Neural progenitor cell (in vitro differentiated cells): ENCODE measurements around the gene ERMARD. TPM values are rescaled to one million over a fixed set of nuclear protein-coding genes. Genes with fewer than 3 reads are reported as not detected.

Source experiments
- DNase-seq: peaks from one replicate; pipeline ENCODE4 v3.0.0-alpha.2; 2016; ENCODE audit warnings: low spot score
- H2AFZ ChIP-seq: fragments of 200-600 bp; sonication (generic); replicated peaks from 2 replicates; pipeline ENCODE4 v1.6.1; 2016; ENCODE audit warnings: antibody characterized with exemption
- H3F3A ChIP-seq: fragments of 200-600 bp; sonication (generic); 2 replicates; pipeline ENCODE4 v1.6.1; 2016; ENCODE audit warnings: antibody characterized with exemption, low read depth
- H3K27ac ChIP-seq: fragments of 200-600 bp; sonication (generic); 2 replicates; pipeline ENCODE4 v1.5.1; 2016; ENCODE audit warnings: mild to moderate bottlenecking
- H3K27me3 ChIP-seq: fragments of 200-600 bp; sonication (generic); 2 replicates; pipeline ENCODE4 v1.6.1; 2016; ENCODE audit warnings: mild to moderate bottlenecking, moderate library complexity
- H3K36me3 ChIP-seq: fragments of 200-600 bp; sonication (generic); 2 replicates; pipeline ENCODE4 v1.5.1; 2016
- H3K4me1 ChIP-seq: fragments of 200-600 bp; sonication (generic); 2 replicates; pipeline ENCODE4 v1.6.1; 2016; ENCODE audit warnings: mixed run types
- H3K4me2 ChIP-seq: fragments of 200-600 bp; sonication (generic); 2 replicates; pipeline ENCODE4 v1.6.1; 2016
- H3K4me3 ChIP-seq: fragments of 200-600 bp; sonication (generic); 2 replicates; pipeline ENCODE4 v1.5.1; 2016
- H3K79me2 ChIP-seq: fragments of 200-600 bp; sonication (generic); 2 replicates; pipeline ENCODE4 v1.6.1; 2016; ENCODE audit warnings: low read depth
- H3K9ac ChIP-seq: fragments of 200-600 bp; sonication (generic); 2 replicates; pipeline ENCODE4 v1.6.1; 2016
- H3K9me3 ChIP-seq: fragments of 200-600 bp; sonication (generic); 2 replicates; pipeline ENCODE4 v1.5.1; 2016; ENCODE audit warnings: low read depth
- H4K20me1 ChIP-seq: fragments of 200-600 bp; sonication (generic); 2 replicates; pipeline ENCODE4 v1.6.1; 2016; ENCODE audit warnings: low read depth
- H3K27ac Mint-ChIP-seq: 3 replicates; pipeline ENCODE4 v1.8.0; 2021; ENCODE audit warnings: mixed read lengths
- H3K27me3 Mint-ChIP-seq: 2 replicates; pipeline ENCODE4 v1.8.0; 2022; ENCODE audit warnings: low read depth, mild to moderate bottlenecking, inconsistent platforms, moderate library complexity, mixed read lengths; ENCODE audit not compliant: insufficient read depth
- H3K36me3 Mint-ChIP-seq: 3 replicates; pipeline ENCODE4 v1.8.0; 2021; ENCODE audit warnings: mixed read lengths
- H3K4me1 Mint-ChIP-seq: 3 replicates; pipeline ENCODE4 v1.8.0; 2021; ENCODE audit warnings: mixed read lengths
- H3K4me3 Mint-ChIP-seq: 3 replicates; pipeline ENCODE4 v1.8.0; 2021; ENCODE audit warnings: mild to moderate bottlenecking, moderate library complexity, mixed read lengths
- H3K9me3 Mint-ChIP-seq: 3 replicates; pipeline ENCODE4 v1.8.0; 2020; ENCODE audit warnings: mixed read lengths
- CTCF ChIP-seq: fragments of 200-600 bp; sonication (generic); IDR thresholded peaks from 2 replicates; pipeline ENCODE4 v1.5.1; 2017; ENCODE audit warnings: antibody characterized with exemption, mild to moderate bottlenecking
- EZH2 ChIP-seq: fragments of 200-600 bp; sonication (generic); IDR thresholded peaks from 2 replicates; pipeline ENCODE4 v1.6.1; 2017; ENCODE audit warnings: antibody characterized with exemption, mild to moderate bottlenecking, moderate library complexity
- EZH2phosphoT487 ChIP-seq: fragments of 200-600 bp; sonication (generic); IDR thresholded peaks from 2 replicates; pipeline ENCODE4 v1.6.1; 2017; ENCODE audit warnings: antibody characterized with exemption
- total RNA-seq: library from RNA; depleted of rRNA; stranded (reverse); fragments of >200 nt; gene quantifications from 2 replicates; pipeline ENCODE4 v1.2.3, GENCODE V29; 2015; ENCODE audit warnings: low replicate concordance

Gene ERMARD
- total RNA-seq, 1 donor from 2014 or later, result 31.4 TPM

- no peak for DNase-seq
- H2AFZ ChIP-seq, result no peak overlapping the region
- H4K20me1 ChIP-seq, result peaks cover 10% of the 10 kb centered on the region
- no peak overlapping the region for H3K4me2 ChIP-seq
- Mint-ChIP-seq H3K27ac (peak overlapping the region; percentile 4), H3K36me3 (no peaks in the 10 kb centered on the region), H3K27me3 (peaks cover 28% of the 10 kb centered on the region), H3K4me3 (no peak overlapping the region), H3K9me3 (peaks cover 2% of the 10 kb centered on the region), H3K4me1 (peaks cover 30% of the 10 kb centered on the region)
- H3K27me3 ChIP-seq, result peaks cover 21% of the 10 kb centered on the region
- TF ChIP-seq EZH2 (no peak), EZH2phosphoT487 (no peak), CTCF (no peak)
- H3K9me3 ChIP-seq, result no peaks in the 10 kb centered on the region
- H3K9ac ChIP-seq, result no peak overlapping the region
- no peaks in the 10 kb centered on the region for H3K79me2 ChIP-seq
- peaks cover 21% of the 10 kb centered on the region for H3K4me1 ChIP-seq
- no peak overlapping the region for H3K27ac ChIP-seq
- H3K36me3 ChIP-seq, result no peaks in the 10 kb centered on the region
- H3K4me3 ChIP-seq, result no peak overlapping the region
- H3F3A ChIP-seq, result peaks cover 24% of the 10 kb centered on the region
Measured at GRCh38 chr6:169807229-169807628, 55.8 kb downstream of the ERMARD start.

- H3K79me2 ChIP-seq, result no peaks in the 10 kb centered on the region
- no peak overlapping the region for H3K9ac ChIP-seq
- Mint-ChIP-seq H3K27me3 (peaks cover 28% of the 10 kb centered on the region), H3K4me1 (peaks cover 28% of the 10 kb centered on the region), H3K27ac (peak overlapping the region; percentile 5), H3K4me3 (no peak overlapping the region), H3K36me3 (no peaks in the 10 kb centered on the region), H3K9me3 (peaks cover 2% of the 10 kb centered on the region)
- H3K27me3 ChIP-seq, result peaks cover 21% of the 10 kb centered on the region
- H3K4me2 ChIP-seq, result no peak overlapping the region
- peaks cover 24% of the 10 kb centered on the region for H3F3A ChIP-seq
- no peak overlapping the region for H3K27ac ChIP-seq
- no peaks in the 10 kb centered on the region for H3K36me3 ChIP-seq
- H4K20me1 ChIP-seq, result peaks cover 10% of the 10 kb centered on the region
- no peaks in the 10 kb centered on the region for H3K9me3 ChIP-seq
- DNase-seq, result no peak
- no peak overlapping the region for H2AFZ ChIP-seq
- TF ChIP-seq EZH2 (no peak), CTCF (no peak), EZH2phosphoT487 (no peak)
- no peak overlapping the region for H3K4me3 ChIP-seq
- peaks cover 21% of the 10 kb centered on the region for H3K4me1 ChIP-seq
Measured at GRCh38 chr6:169807699-169808607, 56.5 kb downstream of the ERMARD start.

- H3K79me2 ChIP-seq, result no peaks in the 10 kb centered on the region
- peaks cover 10% of the 10 kb centered on the region for H4K20me1 ChIP-seq
- no peak overlapping the region for H3K4me3 ChIP-seq
- peaks cover 21% of the 10 kb centered on the region for H3K27me3 ChIP-seq
- no peak overlapping the region for H2AFZ ChIP-seq
- Mint-ChIP-seq H3K27ac (no peak overlapping the region), H3K9me3 (peaks cover 8% of the 10 kb centered on the region), H3K4me3 (no peak overlapping the region), H3K4me1 (peaks cover 28% of the 10 kb centered on the region), H3K27me3 (peaks cover 28% of the 10 kb centered on the region), H3K36me3 (peaks cover 5% of the 10 kb centered on the region)
- no peak overlapping the region for H3K27ac ChIP-seq
- TF ChIP-seq EZH2phosphoT487, result no peak
- no peak for TF ChIP-seq CTCF
- no peak for TF ChIP-seq EZH2
- no peak overlapping the region for H3K9ac ChIP-seq
- no peak for DNase-seq
- H3F3A ChIP-seq, result peaks cover 24% of the 10 kb centered on the region
- no peaks in the 10 kb centered on the region for H3K9me3 ChIP-seq
- H3K4me1 ChIP-seq, result peaks cover 21% of the 10 kb centered on the region
- no peak overlapping the region for H3K4me2 ChIP-seq
- no peaks in the 10 kb centered on the region for H3K36me3 ChIP-seq
Measured at GRCh38 chr6:169808608-169808967, 57.2 kb downstream of the ERMARD start.
